ENCODE results near the gene PRKCE.

DNA sequence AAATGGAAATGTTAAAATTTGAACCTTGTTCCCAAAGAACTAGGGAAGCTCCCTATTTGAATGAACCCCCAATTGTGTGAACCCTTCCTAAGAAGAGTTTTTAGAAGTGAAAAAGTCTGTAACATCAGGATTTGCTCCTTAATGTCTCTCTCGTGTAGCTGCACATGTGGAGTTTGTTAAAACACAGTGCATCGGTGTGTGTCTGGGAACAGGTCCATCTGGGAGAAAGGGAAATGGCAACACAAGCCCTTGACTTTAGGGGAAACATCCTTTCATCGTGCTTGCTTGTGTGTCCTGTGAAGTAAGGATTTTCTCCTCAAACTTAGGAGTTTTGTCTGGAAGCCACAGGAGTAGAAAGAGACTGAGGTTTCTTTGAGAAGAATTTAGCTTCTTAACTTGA, 203.9 kb downstream of the PRKCE start:
- no peak for TF ChIP-seq ZNF274 (IDR thresholded peaks at IDR 0.05; ENCODE audit: low read depth, low read length)
- no peak for TF ChIP-seq POLR2A (IDR thresholded peaks at IDR 0.05; ENCODE audit: borderline replicate concordance, extremely low read depth, insufficient read depth, insufficient read length)
- no peak for TF ChIP-seq POLR2AphosphoS5 (IDR thresholded peaks at IDR 0.05; ENCODE audit: low read depth, low read length)
- TF ChIP-seq, protein P1, sequence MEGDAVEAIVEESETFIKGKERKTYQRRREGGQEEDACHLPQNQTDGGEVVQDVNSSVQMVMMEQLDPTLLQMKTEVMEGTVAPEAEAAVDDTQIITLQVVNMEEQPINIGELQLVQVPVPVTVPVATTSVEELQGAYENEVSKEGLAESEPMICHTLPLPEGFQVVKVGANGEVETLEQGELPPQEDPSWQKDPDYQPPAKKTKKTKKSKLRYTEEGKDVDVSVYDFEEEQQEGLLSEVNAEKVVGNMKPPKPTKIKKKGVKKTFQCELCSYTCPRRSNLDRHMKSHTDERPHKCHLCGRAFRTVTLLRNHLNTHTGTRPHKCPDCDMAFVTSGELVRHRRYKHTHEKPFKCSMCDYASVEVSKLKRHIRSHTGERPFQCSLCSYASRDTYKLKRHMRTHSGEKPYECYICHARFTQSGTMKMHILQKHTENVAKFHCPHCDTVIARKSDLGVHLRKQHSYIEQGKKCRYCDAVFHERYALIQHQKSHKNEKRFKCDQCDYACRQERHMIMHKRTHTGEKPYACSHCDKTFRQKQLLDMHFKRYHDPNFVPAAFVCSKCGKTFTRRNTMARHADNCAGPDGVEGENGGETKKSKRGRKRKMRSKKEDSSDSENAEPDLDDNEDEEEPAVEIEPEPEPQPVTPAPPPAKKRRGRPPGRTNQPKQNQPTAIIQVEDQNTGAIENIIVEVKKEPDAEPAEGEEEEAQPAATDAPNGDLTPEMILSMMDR (IDR thresholded peaks at IDR 0.05 in 2 of 3, conservative IDR thresholded peaks at IDR 0.05 in 1 of 3; ENCODE audit: borderline replicate concordance in 1 of 3, insufficient read depth in 1 of 3, low read depth in 2 of 3, low read length in 2 of 3) = no peak
- TF ChIP-seq CEBPB (IDR thresholded peaks at IDR 0.05; ENCODE audit: low read depth) = no peak
- TF ChIP-seq, protein P2, sequence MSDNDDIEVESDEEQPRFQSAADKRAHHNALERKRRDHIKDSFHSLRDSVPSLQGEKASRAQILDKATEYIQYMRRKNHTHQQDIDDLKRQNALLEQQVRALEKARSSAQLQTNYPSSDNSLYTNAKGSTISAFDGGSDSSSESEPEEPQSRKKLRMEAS (IDR thresholded peaks at IDR 0.05) = no peak
- no peak for TF ChIP-seq EGR1 (IDR thresholded peaks at IDR 0.05; ENCODE audit: low read depth)
- no peak for TF ChIP-seq EZH2 (IDR thresholded peaks at IDR 0.05)
- no peak for TF ChIP-seq EZH2phosphoT487 (IDR thresholded peaks at IDR 0.05; ENCODE audit: borderline replicate concordance)
- TF ChIP-seq JUND (IDR thresholded peaks at IDR 0.05) = no peak
- no peak for TF ChIP-seq SIN3A (IDR thresholded peaks at IDR 0.05; ENCODE audit: low read depth)
- TF ChIP-seq, protein P3, sequence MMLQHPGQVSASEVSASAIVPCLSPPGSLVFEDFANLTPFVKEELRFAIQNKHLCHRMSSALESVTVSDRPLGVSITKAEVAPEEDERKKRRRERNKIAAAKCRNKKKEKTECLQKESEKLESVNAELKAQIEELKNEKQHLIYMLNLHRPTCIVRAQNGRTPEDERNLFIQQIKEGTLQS (IDR thresholded peaks at IDR 0.05) = no peak
- no peak for TF ChIP-seq FOSL1 (IDR thresholded peaks at IDR 0.05; ENCODE audit: low read depth)
